ENCODE results near the gene GTF2E1. TPM values are rescaled to one million over a fixed set of nuclear protein-coding genes. Genes with fewer than 3 reads are reported as not detected.
"Not testable (repeated sequence)": the region's sequence is repeated elsewhere in the genome, so short reads cannot be mapped to it uniquely, and the experiment has no call there.

The GTF2E1 gene
- total and polyA plus RNA-seq, 10 donors = 5.2 to 28.3 (median 19.7) TPM

- intact Hi-C loops (cut with DNase I; ENCODE audit: low total_unique reads) = no loop called here
- no peak for TF ChIP-seq POLR2A (IDR thresholded peaks at IDR 0.05)
- no peaks in the 10 kb centered on the region for H3K27me3 ChIP-seq (replicated peaks in 1 of 7)
- no peaks in the 10 kb centered on the region for H3K4me1 ChIP-seq
- 87 to 92% (median 89%) methylated on average over 4 of the region's 4 CpGs for WGBS, 5 donors
- no peak overlapping the region for H3K27ac ChIP-seq
- DNase-seq = no peak
- H3K36me3 ChIP-seq = peaks cover 0 to 95% (median 28%) of the 10 kb centered on the region in 6 donors
- H3K4me3 ChIP-seq = no peak overlapping the region
- no peaks in the 10 kb centered on the region for H3K9me3 ChIP-seq
These were observed 32.9 kb downstream of the GTF2E1 start for GRCh38 chr3:120775411-120775810.

- 87 to 98% (median 96%) methylated on average over 3 of the region's 3 CpGs for WGBS, 5 donors
- Histone ChIP-seq H3K9me3 (no peaks in the 10 kb centered on the region), H3K27me3 (replicated peaks in 1 of 7) (no peaks in the 10 kb centered on the region), H3K4me1 (no peaks in the 10 kb centered on the region), H3K36me3 (peaks cover 0 to 88% (median 32%) of the 10 kb centered on the region in 6 donors), H3K27ac (no peak overlapping the region), H3K4me3 (no peak overlapping the region)
- DNase-seq = no peak
- no peak for TF ChIP-seq CTCF (IDR thresholded peaks at IDR 0.05 in 8 of 11, conservative IDR thresholded peaks at IDR 0.05 in 3 of 11)
- no peak for TF ChIP-seq POLR2A (IDR thresholded peaks at IDR 0.05)
- no peak for TF ChIP-seq POLR2AphosphoS5 (IDR thresholded peaks at IDR 0.05)
- intact Hi-C loops (cut with DNase I; ENCODE audit: low total_unique reads) = no loop called here
These were observed 36.2 kb downstream of the GTF2E1 start for GRCh38 chr3:120778776-120779175.

GRCh38 chr3:120780977-120781376 is 38.4 kb downstream of the GTF2E1 start:
- no peak overlapping the region for H3K27ac ChIP-seq
- TF ChIP-seq CTCF (IDR thresholded peaks at IDR 0.05 in 8 of 11, conservative IDR thresholded peaks at IDR 0.05 in 3 of 11) = no peak
- TF ChIP-seq POLR2A (IDR thresholded peaks at IDR 0.05) = no peak
- TF ChIP-seq POLR2AphosphoS5 (IDR thresholded peaks at IDR 0.05) = no peak
- intact Hi-C loops (cut with DNase I; ENCODE audit: low total_unique reads) = no loop called here
- no peaks in the 10 kb centered on the region for H3K4me1 ChIP-seq
- no peaks in the 10 kb centered on the region for H3K27me3 ChIP-seq (replicated peaks in 1 of 7)
- 76 to 84% (median 82%) methylated on average over 13 of the region's 13 CpGs for WGBS, 5 donors
- no peak for DNase-seq
- no peak overlapping the region for H3K4me3 ChIP-seq
- H3K9me3 ChIP-seq = no peaks in the 10 kb centered on the region
- H3K36me3 ChIP-seq = peaks cover 0 to 67% (median 32%) of the 10 kb centered on the region in 6 donors

GRCh38 chr3:120785832-120786231 is 43.3 kb downstream of the GTF2E1 start:
- intact Hi-C loops (cut with DNase I; ENCODE audit: low total_unique reads); H3K9me3 ChIP-seq; H3K4me1 ChIP-seq; DNase-seq; H3K4me3 ChIP-seq; H3K27ac ChIP-seq; H3K27me3 ChIP-seq (replicated peaks in 1 of 7): not testable (repeated sequence)
- H3K36me3 ChIP-seq = peaks cover 0 to 24% (median 15%) of the 10 kb centered on the region in 6 donors
- 63 to 94% (median 75%) methylated on average over 5 of the region's 5 CpGs for WGBS, 5 donors

- no peaks in the 10 kb centered on the region for H3K36me3 ChIP-seq
- no peak overlapping the region for H3K27ac ChIP-seq
- H3K27me3 ChIP-seq (replicated peaks in 1 of 7) = no peaks in the 10 kb centered on the region
- no peak for TF ChIP-seq POLR2AphosphoS5 (IDR thresholded peaks at IDR 0.05)
- no peak for TF ChIP-seq POLR2A (IDR thresholded peaks at IDR 0.05)
- TF ChIP-seq CTCF (IDR thresholded peaks at IDR 0.05 in 8 of 11, conservative IDR thresholded peaks at IDR 0.05 in 3 of 11) = no peak
- no peak for DNase-seq
- no peaks in the 10 kb centered on the region for H3K9me3 ChIP-seq
- intact Hi-C loops (cut with DNase I; ENCODE audit: low total_unique reads) = no loop called here
- WGBS, 5 donors = 76 to 92% (median 88%) methylated on average over 1 of the region's 1 CpG
- no peaks in the 10 kb centered on the region for H3K4me1 ChIP-seq
- no peak overlapping the region for H3K4me3 ChIP-seq
These were observed 48.5 kb downstream of the GTF2E1 start for GRCh38 chr3:120791010-120791409.

All from spleen (tissue), 11 donors.